Midbrain (tissue), 1 donor: ENCODE data around the gene PRICKLE4.
A peak's percentile ranks its signal among the peaks of the same experiment; 100 is the strongest.

Source experiments
- DNase-seq: peaks from one replicate; lab custom pipeline; 2025; lab: John Stamatoyannopoulos, UW

The PRICKLE4 gene

GRCh38 chr6:41771058-41771983 lies 9.3 kb upstream of the PRICKLE4 start:
- DNase-seq, result no peak

DNA sequence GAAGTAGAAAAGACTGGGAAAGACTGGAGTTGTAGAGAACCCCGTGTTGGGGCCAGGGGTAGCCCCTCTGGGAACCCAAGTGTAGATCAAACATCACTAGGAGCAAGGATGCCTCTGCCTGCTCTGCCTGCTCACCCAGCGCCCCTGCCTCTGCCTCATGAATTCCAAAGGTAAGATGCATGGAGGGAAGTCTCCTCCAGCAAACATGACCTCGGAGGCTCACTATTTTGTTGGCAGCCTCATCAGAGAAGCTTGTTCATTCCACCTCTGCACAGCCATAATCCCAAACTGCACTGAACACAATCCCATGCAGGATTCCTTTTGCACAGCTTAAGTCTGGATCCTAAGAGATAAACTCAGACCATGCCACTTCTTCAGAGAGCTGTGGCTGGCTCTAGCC lies 5.7 kb upstream of the PRICKLE4 start:
- no peak for DNase-seq

DNA sequence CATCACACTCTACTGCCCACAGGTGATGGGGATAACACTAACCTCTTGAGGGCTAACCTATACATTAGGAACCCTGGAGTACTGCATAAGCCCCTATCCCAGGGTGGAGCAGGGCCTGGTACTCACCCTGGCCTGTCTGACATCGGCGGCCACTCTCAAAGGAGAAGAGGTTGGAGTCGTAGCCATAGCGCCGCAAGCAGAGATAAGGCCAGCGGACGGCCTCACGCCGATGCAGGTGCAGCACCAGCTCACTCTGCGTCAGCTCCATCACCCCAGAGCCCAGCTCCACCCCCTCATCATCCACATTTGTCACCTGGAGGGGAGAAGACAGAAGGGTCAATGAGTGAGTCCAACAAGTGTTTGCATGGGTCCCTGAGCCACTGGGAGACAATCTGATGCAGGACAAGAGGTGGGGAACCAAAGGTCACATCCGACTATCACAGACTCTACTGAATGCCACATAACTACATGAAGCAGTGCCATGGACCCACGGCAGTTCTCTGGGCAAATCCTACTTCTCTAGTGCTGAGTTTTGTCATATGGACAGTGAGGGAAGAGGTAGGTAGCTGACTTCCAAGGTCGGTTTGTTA lies 5.2 kb upstream of the PRICKLE4 start:
- no peak for DNase-seq

DNA sequence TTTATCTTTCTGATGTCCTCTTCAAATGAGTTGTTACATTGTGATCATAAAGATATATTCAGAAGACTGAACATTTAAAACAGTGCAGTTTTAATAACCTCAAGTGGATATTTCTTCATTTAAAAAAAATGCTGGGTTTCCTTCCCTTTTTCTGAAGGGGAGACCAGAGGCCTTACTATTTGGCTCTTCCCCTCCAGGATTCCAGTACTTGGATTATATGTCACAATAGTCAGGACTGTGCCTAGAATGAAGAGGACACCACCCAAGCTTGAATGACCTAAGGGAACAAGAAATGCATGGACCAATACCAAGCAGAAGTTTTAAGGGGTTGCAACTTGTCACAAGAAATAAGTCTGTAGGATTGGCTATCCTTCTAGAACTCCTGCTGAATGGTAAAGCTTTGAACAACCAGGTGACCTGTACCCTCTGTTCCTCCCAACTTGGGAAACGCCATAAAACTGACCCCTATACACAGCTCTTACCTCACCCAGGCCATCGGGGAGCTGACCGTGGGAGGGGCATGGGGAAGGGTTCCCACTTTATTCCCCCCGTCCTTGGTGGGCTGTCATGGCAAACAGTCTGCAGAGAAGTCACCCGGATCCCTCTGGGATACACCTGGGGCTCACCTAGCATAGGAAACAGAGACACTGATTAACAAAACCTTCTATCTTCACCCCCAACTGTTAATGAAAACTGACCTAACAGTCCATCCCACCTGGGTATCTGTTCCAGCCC lies 2.9 kb upstream of the PRICKLE4 start:
- no peak for DNase-seq

DNA sequence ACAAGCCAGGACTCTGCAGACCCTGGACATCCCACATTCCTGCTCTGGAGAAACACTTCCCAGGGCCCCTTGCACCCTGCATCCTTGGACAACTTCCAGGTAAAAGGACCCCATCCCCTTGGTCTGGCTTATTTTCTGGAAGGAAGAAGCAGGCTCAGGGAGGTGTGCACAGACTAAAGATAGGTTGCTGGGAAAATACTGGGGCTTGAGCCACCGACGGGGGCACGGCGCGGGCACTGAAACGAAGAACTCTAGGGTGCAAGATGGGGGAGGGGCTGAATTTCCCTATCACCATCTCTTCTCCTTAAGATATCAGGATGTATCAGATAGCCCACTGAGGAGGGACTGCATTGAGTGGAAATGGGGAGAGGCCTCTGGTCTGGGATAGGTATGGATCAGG lies 1.7 kb upstream of the PRICKLE4 start:
- DNase-seq, result no peak

DNA sequence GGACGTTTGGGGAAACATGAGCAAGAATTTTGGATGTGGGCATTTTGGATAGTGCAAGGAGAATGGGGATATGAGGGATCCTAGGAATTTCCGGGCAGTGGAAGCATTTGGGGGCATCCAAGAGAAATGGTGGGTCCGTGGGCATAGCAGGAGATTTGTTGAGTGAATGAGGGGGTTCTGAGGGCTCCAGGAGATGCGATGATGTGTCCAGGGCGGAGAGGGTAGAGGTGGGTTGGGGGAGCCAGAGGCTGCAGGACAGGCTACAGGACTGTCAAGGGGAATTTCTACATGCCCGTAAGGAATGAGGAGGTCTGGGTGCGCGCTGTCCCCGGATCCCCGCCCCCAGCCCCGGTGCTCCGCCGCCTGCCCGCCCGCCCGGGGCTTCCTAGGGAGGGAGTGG lies 1.2 kb upstream of the PRICKLE4 start:
- no peak for DNase-seq

- DNase-seq, result peak; percentile 99
Observed at GRCh38 chr6:41779788-41780550, 613 bp upstream of the PRICKLE4 start, which contains the start of gene FRS3. Gene FRS3 (minus strand): TSS chr6:41779900. CDS start chr6:41776987, 2,913 bp downstream.

DNA sequence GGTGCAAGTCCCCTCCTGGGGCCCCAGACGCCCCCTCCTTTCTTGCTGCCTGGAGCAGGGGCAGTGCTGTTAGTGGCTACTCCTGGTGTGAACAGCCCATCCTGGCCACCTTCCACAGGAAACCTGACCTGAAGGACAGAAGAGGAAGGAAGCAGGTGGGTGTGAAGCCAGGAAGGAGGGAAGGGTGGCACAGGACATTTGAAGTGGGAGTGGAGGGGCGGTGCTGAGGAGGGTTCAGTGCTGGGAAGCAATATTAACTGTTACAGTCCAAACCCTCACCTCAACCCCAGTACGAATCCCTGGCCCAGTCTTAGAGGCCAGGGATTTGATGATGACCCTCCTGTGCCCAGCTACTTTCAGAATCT lies 766 bp downstream of the PRICKLE4 start:
- DNase-seq, result no peak

GRCh38 chr6:41783106-41783780 lies 2.7 kb downstream of the PRICKLE4 start:
- DNase-seq, result no peak

GRCh38 chr6:41784581-41785171 lies 4.1 kb downstream of the PRICKLE4 start:
- DNase-seq, result no peak

DNA sequence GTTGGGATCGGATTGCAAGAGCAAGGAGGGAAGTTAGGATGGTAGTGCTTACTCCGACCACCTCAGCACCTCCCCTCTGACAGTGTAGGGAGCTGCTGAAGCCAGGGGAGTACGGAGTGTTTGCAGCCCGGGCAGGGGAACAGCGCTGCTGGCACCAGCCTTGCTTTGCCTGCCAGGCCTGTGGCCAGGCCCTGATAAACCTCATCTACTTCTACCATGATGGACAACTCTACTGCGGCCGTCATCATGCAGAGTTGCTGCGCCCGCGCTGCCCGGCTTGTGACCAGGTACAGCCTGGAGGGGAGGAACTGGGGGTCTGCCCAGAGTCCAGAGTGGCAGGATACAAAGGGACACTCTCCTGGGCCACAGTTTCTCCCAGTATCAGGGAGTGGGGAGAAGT lies 4.7 kb downstream of the PRICKLE4 start:
- no peak for DNase-seq

GRCh38 chr6:41785689-41786450 lies 5.3 kb downstream of the PRICKLE4 start:
- DNase-seq, result peak; percentile 12

GRCh38 chr6:41786451-41787218 lies 6.1 kb downstream of the PRICKLE4 start:
- DNase-seq, result peak; percentile 88

DNA sequence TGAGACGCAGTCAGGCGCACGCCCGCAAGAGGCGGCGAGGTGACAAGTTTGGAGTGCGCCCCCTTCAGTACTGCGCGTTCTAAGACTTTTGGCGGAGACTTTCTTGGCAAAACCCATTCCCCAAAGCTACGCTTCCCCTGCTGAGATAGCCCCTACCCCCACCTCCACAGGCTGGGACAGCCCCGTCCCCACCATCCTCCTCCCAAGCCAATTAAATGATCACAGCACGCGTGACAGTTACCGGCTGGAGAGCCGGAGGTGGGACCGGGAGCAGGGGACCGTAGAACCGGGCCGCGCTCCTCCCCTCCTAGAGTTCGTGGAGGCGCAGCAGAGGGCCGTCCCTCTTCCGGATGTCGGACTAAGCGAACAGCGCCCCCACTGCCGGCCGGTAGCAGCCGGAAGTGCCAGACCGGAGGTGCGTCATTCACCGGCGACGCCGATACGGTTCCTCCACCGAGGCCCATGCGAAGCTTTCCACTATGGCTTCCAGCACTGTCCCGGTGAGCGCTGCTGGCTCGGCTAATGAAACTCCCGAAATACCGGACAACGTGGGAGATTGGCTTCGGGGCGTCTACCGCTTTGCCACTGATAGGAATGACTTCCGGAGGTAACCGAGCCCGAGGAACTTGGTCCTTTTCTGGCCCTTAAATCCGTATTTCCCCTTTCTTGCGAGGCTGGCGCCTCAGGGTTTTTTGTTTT lies 6.8 kb downstream of the PRICKLE4 start, which contains the start of gene TOMM6:
Gene TOMM6 (plus strand): TSS at position 476 of the 699 bp plus-strand sequence. CDS start 4 bp downstream, at position 480.
- peak; percentile 95 for DNase-seq

GRCh38 chr6:41789390-41789724 lies 8.8 kb downstream of the PRICKLE4 start:
- DNase-seq, result no peak

- DNase-seq, result no peak
Observed at GRCh38 chr6:41790045-41790444, 9.5 kb downstream of the PRICKLE4 start.

- DNase-seq, result no peak
Observed at GRCh38 chr6:41791305-41791704, 10.7 kb downstream of the PRICKLE4 start.

DNA sequence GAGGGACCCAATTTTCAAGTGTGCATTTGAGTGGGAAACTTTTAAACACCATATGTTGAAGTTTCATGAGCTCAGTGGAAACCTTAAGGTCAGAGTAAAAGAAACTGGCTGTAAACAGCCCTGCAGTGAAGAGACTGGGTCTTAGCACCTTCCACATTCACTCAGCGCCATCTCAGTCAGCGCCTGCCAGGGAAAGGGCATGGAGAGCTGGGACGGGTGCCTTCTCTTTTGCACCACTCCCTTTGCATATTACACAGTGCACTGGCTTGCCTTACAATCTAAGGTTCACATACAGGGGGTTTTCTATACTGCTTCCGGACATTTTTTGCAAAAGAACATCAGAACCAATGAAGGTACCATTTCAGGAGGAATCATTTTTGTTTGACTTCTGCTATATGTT lies 11.4 kb downstream of the PRICKLE4 start:
- DNase-seq, result no peak

DNA sequence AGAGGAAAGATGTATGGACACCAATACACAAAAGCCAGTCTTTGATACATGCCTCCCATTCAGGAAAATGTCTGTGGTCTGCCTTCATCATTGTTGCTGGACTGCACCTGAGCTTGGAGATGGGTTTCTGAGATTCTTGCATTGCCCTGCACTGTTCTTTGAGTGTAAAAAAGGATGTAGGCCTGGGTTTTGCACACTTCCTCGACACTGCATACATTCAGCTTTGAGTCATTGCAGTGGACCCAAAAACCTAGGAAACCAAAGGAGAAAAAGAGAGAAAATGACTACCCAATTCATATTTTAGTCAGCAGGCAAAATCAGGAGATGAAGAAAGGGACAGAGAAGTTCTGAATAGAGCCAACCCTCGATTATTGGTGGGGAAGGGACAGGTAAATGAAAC lies 15.9 kb downstream of the PRICKLE4 start:
- DNase-seq, result no peak
